HG02870 (cell line): ENCODE measurements around the gene GRM8.

Experiments used
- ATAC-seq: cut with Tn5 transposase; IDR thresholded peaks from one replicate; pipeline ENCODE4 v1.9.1; 2021; ENCODE audit warnings: mild to moderate bottlenecking, moderate library complexity; ENCODE audit not compliant: unreplicated experiment

Gene GRM8

GRCh38 chr7:127151379-127151778 is 101.4 kb downstream of the GRM8 start:
- ATAC-seq = no peak

DNA sequence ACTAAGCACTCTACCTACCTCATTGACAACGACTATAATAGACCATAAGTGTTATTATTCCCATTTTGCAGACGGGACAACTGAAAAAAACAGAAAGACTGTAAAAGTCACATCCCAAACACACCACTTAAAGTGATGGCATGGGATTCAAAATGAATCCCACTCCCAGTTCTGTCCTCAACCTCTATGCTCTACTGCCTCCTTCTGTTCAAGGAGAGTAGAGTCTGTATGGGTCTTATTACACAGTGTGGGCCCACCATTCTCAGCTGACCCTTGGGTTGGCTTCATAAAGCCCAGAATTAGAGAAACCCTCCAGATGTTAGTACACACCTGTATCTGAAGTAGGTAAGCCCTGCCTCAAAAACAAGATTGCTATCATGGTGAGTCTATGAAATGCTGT is 102.2 kb downstream of the GRM8 start:
- ATAC-seq = no peak

DNA sequence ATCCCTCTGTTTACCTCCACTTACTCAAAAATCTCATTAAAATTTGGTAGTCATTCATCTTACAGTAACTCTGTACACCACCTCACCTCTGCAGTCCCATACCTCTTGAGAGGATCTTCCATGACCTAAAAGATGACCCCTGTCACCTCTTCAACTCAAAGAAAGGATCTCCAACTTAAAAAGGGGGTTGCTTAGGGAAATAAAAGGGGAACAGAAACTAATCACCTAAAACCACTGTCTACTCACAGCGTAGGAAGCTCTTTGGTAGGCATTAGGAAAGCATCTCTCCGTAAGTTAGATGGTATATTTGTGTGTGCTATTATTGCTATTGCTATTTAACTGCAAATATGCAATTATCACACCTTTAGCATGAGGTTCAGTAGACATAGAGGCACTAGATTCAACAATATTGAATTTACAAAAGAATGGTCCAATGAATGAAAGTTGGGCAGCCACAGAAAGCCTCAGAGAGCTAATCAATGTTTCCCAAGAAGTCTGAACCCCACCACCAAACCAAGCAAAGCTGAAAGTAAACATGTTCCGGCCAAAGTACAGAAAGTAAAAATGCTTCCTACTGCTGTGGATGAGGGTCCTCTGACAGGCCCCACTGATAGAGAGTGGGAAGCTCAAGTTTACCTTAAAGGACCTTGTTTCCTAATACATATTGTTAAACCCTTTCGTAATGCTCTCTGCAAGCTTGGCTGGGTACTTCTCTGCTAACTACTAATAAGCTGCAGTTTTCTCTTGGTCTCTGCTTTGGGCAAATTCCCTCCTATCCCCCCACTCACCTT is 105.8 kb downstream of the GRM8 start:
- ATAC-seq = no peak

GRCh38 chr7:127137146-127137545 is 115.6 kb downstream of the GRM8 start:
- ATAC-seq = no peak

- ATAC-seq = no peak
Observed at GRCh38 chr7:127135871-127136485, 116.8 kb downstream of the GRM8 start.

GRCh38 chr7:127123220-127123619 is 129.5 kb downstream of the GRM8 start:
- no peak for ATAC-seq

DNA sequence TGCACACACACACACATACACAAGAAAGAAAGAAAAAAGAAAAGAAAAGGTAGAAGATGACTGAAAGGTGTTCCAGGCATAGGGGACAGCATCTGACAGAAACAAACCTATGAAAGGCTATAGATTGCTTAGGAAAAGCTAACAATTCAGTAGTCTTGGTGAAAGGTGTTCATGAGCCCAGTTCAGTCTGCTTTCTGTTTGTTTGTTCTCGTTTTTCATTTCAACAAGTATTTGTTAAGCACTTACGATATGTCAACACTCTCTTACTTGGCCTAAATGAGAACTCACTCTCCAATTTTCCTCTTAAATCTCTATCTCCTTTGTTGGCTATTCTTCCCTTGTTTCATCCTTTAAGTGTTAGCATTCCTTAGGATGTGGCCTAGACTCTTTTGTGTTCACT is 133.2 kb downstream of the GRM8 start:
- ATAC-seq = no peak

DNA sequence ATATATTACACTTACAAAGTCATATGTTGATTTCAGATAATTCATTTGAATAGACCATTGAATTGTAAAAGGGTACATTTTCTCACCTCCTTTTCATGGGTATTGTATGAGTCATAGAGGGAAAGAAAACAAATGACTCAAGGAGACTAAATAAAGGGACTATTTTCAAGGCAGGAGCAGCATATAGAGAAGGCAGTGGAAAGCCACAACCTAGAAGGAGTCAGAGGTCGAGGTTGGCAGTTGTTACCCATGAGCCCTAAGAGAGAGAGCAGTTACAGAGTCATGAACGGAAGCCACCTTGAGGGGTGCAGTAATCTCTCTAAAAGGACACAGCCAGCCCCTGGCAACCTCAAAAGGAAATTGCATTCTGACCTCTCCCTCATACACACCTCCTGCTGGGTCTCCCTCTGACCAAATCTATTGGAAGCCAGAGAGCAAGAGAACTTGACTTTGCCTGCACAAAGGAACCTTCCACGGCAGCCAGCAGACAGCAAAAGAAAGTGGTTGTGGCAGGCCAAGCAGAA is 137.9 kb downstream of the GRM8 start:
- ATAC-seq = no peak

DNA sequence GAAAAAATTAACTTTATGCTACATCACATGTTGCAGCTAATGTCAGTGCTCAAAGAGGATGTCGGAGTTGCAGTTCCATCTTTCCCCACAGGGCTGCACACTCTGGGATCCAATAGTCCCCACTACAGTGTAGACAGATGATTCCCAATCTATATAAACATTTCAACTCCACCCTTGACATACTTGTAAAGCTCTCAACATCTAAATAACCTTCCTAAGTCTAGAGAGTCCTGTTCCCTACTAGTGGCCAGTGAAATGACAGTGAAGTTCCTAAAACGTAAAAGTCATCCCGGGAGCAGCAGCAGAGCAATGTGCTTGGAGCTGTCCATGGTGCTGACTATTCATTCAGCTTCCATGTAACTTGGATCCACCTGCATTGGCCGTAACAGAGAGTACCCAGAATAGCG is 145.1 kb downstream of the GRM8 start:
- ATAC-seq = peak; percentile 73

DNA sequence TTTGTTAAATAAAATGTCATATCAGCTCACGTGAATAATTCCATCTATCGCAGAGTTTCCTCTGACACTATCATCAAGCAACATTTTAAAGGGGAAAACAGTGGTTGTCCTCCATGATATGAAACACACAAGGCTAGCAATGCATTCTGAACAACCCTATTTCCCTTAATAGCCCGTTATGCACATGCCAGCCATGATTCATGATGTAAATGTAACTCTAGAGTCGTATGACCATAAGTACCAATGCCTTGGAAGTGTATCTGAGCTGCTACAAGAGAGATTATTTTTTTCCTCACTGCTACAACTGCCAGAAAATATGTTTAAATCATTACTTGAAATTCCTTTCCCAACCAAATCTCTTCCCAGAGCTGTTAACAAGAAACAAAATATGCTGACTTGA is 159.4 kb downstream of the GRM8 start:
- ATAC-seq = no peak

GRCh38 chr7:127091620-127092019 is 161.1 kb downstream of the GRM8 start:
- no peak for ATAC-seq

GRCh38 chr7:127089146-127089545 is 163.6 kb downstream of the GRM8 start:
- no peak for ATAC-seq

- ATAC-seq = no peak
Observed at GRCh38 chr7:127081539-127081938, 171.2 kb downstream of the GRM8 start.

DNA sequence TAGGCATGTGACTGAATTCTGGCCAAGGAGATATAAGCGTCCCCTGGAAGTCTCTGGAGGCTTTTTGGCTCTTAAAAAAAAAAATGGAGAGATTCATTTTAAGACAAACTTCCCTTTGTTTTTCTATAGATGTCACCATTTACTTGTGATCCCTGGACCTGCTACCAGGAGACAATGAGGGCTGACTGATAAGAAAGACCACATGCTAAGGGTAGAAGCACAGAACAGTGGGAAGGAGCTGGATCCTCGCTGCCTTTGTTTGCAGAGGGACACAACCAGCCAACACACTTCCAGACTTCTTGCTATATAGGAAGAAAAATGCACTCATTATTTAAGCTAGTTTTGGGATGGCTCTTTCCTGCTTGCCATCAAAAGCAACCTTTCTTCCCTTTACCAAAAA is 172.2 kb downstream of the GRM8 start:
- ATAC-seq = no peak

GRCh38 chr7:127066974-127067373 is 185.8 kb downstream of the GRM8 start:
- ATAC-seq = no peak

DNA sequence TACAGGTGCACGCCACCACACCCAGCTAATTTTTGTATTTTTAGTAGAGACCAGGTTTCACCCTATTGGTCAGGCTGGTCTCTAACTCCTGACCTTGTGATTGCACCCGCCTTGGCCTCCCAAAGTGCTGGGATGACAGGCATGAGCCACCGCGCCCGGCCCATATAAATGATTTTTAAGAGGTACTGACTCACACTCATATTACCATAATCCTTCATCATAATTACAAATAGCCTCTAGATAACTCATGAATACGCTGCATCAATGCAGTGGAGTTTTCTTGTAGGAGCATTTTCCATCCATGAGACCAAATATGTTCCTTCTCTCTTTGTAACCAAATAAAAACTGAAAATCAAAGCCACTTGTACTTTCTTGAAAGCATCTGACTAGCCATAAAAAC is 193.3 kb downstream of the GRM8 start:
- no peak for ATAC-seq

GRCh38 chr7:127057918-127058317 is 194.8 kb downstream of the GRM8 start:
- ATAC-seq = no peak

- ATAC-seq = no peak
Observed at GRCh38 chr7:127056202-127056601, 196.5 kb downstream of the GRM8 start.

DNA sequence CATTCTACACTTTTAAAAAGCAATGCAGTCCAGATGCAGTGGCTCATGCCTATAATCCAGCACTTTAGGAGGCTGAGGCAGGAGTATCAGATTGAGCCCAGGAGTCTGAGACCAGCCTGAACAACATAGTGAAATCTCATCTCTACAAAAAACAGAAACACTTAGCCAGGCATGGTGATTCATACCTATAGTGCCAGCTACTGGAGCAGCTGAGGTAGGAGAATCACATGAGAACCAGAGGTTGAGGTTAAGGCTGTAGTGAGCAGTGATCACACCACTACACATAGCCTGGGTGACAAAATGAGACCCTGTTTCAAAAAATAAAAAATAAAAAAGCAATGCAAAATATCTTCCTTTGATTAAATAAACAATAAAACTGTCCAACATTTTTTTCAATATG is 205.2 kb downstream of the GRM8 start:
- no peak for ATAC-seq

- ATAC-seq = no peak
Observed at GRCh38 chr7:127041689-127042452, 210.9 kb downstream of the GRM8 start.

DNA sequence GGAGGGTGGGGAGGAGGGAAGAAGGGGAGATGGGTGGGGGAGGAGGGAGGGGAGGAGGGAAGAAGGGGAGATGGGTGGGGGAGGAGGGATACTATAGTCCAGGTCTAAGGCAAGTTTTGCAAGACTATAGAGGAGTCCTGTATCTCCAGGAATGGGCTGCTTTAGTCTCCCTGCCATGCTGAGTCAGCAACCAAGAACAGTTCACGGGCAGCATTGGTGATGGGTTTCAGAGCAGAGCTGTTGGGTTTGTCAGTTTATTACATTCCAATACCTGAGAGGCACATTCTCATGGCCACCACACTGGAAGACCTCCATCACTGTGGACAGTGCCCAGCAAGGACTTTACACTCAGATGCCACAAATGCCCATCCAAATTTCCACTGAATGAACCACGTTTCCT is 212.7 kb downstream of the GRM8 start:
- ATAC-seq = no peak

DNA sequence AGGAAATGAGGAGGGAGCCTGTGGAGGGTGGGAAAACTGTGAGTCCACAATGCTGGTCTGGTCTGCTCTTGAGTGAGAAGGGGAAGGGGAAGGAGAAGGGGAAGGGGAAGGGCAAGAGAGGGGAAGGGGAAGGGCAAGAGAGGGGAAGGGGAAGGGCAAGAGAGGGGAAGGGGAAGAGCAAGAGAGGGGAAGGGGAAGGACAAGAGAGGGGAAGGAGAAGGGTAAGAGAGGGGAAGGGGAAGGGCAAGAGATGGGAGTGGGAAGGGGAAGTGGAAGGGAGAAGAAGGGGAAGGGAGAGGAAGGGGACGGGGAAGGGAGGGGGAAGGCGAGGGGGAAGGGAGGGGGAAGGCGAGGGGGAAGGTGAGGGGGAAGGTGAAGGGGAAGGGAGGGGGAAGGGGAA is 213.2 kb downstream of the GRM8 start:
- no peak for ATAC-seq
